ENCODE measurements around the gene YES1. TPM values are rescaled to one million over a fixed set of nuclear protein-coding genes. Genes with fewer than 3 reads are reported as not detected.

The YES1 gene
- total and polyA plus RNA-seq, 2 of the 13 experiments (the other 11 are each of a cell fraction or from before 2014, with no cell fraction given): 17.2 to 70.8 TPM

DNA sequence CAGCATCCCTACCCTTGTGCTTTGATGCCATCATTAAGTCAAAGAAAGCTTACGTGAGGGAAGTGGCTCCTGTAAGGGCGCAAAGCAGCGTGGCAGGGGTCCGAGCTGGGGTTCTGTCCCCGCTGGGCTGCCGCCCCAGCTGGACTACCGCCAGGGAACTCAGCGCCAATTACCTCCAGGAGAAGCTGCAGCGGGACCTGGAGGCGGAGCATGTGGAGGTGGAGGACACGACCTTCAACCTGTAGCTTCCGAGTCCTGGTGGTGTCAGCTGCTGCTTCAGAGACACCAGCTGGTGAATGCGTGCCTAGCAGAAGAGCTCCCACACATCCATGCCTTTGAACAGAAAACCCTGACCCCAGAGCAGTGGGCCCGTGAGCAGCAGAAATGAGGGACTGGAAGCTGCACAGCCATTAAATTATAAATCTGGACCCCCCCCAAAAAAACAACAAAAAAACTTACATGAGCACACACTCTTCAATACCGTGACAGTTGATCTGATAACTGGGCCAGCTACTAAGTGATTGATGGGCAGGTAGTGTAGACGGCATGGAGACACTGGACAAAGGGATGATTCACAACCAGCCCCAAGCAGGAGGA lies 20.1 kb upstream of the YES1 start (continued):
- TF ChIP-seq, protein P1, sequence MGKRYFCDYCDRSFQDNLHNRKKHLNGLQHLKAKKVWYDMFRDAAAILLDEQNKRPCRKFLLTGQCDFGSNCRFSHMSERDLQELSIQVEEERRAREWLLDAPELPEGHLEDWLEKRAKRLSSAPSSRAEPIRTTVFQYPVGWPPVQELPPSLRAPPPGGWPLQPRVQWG (CRISPR knock-in tag; IDR thresholded peaks at IDR 0.05; ENCODE audit: borderline replicate concordance, low read depth): no peak
- no peak for TF ChIP-seq ZNF615 (CRISPR knock-in tag; IDR thresholded peaks at IDR 0.05; ENCODE audit: borderline replicate concordance)
- 0 out of 2 replicates have a peak, but pooled peaks have one; percentile 42 for TF ChIP-seq ZNF563 (CRISPR knock-in tag; IDR thresholded peaks at IDR 0.05)
- peak; percentile 66; the same call in 1 of the 2 replicates for TF ChIP-seq HNF4G (IDR thresholded peaks at IDR 0.05; ENCODE audit: borderline replicate concordance, low read depth, low read length)
- TF ChIP-seq HNF4G (CRISPR knock-in tag; IDR thresholded peaks at IDR 0.05; ENCODE audit: borderline replicate concordance, low read depth): no peak; the same call in 1 of the 2 replicates
- TF ChIP-seq, protein P2, sequence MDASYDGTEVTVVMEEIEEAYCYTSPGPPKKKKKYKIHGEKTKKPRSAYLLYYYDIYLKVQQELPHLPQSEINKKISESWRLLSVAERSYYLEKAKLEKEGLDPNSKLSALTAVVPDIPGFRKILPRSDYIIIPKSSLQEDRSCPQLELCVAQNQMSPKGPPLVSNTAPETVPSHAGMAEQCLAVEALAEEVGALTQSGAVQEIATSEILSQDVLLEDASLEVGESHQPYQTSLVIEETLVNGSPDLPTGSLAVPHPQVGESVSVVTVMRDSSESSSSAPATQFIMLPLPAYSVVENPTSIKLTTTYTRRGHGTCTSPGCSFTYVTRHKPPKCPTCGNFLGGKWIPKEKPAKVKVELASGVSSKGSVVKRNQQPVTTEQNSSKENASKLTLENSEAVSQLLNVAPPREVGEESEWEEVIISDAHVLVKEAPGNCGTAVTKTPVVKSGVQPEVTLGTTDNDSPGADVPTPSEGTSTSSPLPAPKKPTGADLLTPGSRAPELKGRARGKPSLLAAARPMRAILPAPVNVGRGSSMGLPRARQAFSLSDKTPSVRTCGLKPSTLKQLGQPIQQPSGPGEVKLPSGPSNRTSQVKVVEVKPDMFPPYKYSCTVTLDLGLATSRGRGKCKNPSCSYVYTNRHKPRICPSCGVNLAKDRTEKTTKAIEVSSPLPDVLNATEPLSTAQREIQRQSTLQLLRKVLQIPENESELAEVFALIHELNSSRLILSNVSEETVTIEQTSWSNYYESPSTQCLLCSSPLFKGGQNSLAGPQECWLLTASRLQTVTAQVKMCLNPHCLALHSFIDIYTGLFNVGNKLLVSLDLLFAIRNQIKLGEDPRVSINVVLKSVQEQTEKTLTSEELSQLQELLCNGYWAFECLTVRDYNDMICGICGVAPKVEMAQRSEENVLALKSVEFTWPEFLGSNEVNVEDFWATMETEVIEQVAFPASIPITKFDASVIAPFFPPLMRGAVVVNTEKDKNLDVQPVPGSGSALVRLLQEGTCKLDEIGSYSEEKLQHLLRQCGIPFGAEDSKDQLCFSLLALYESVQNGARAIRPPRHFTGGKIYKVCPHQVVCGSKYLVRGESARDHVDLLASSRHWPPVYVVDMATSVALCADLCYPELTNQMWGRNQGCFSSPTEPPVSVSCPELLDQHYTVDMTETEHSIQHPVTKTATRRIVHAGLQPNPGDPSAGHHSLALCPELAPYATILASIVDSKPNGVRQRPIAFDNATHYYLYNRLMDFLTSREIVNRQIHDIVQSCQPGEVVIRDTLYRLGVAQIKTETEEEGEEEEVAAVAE (CRISPR knock-in tag; IDR thresholded peaks at IDR 0.05; ENCODE audit: borderline replicate concordance): no peak
- peak; percentile 62 for TF ChIP-seq NCOA2 (CRISPR knock-in tag; IDR thresholded peaks at IDR 0.05)
- no peak for TF ChIP-seq FOXM1 (CRISPR knock-in tag; IDR thresholded peaks at IDR 0.05)
- TF ChIP-seq, protein P3, sequence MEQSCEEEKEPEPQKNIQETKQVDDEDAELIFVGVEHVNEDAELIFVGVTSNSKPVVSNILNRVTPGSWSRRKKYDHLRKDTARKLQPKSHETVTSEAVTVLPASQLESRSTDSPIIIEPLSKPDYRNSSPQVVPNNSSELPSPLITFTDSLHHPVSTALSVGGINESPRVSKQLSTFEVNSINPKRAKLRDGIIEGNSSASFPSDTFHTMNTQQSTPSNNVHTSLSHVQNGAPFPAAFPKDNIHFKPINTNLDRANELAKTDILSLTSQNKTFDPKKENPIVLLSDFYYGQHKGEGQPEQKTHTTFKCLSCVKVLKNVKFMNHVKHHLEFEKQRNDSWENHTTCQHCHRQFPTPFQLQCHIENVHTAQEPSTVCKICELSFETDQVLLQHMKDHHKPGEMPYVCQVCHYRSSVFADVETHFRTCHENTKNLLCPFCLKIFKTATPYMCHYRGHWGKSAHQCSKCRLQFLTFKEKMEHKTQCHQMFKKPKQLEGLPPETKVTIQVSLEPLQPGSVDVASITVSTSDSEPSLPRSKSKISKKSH (CRISPR knock-in tag; IDR thresholded peaks at IDR 0.05; ENCODE audit: borderline replicate concordance): no peak
- no peak for TF ChIP-seq ZNF780A (CRISPR knock-in tag; IDR thresholded peaks at IDR 0.05)
- peak; percentile 92 for TF ChIP-seq NR2C2 (CRISPR knock-in tag; IDR thresholded peaks at IDR 0.05; ENCODE audit: borderline replicate concordance)
- peak; percentile 20; the same call in 1 of the 2 replicates for TF ChIP-seq CEBPG (CRISPR knock-in tag; IDR thresholded peaks at IDR 0.05)
- TF ChIP-seq HOXA3 (CRISPR knock-in tag; IDR thresholded peaks at IDR 0.05): peak; percentile 72; the same call in 1 of the 2 replicates
- no peak for TF ChIP-seq ZSCAN21 (CRISPR knock-in tag; IDR thresholded peaks at IDR 0.05; ENCODE audit: borderline replicate concordance)
- TF ChIP-seq ZEB1 (IDR thresholded peaks at IDR 0.05; ENCODE audit: insufficient replicate concordance, low read depth): peak; percentile 50
- no peak for TF ChIP-seq ATF1 (CRISPR knock-in tag; IDR thresholded peaks at IDR 0.05)
- peak; percentile 99 for TF ChIP-seq ESRRA (CRISPR knock-in tag; IDR thresholded peaks at IDR 0.05; ENCODE audit: low read depth)
- TF ChIP-seq ZNF234 (CRISPR knock-in tag; conservative IDR thresholded peaks at IDR 0.05): no peak
- TF ChIP-seq, protein P4, sequence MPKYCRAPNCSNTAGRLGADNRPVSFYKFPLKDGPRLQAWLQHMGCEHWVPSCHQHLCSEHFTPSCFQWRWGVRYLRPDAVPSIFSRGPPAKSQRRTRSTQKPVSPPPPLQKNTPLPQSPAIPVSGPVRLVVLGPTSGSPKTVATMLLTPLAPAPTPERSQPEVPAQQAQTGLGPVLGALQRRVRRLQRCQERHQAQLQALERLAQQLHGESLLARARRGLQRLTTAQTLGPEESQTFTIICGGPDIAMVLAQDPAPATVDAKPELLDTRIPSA (CRISPR knock-in tag; IDR thresholded peaks at IDR 0.05; ENCODE audit: borderline replicate concordance): no peak
- peak; percentile 41 for TF ChIP-seq HOXD1 (CRISPR knock-in tag; IDR thresholded peaks at IDR 0.05)
- peak; percentile 71 for TF ChIP-seq HDAC2 (CRISPR knock-in tag; IDR thresholded peaks at IDR 0.05)

All from HepG2 (cell line).